G401.6 (cell line): ENCODE measurements around the gene RNF214.
"Not testable (repeated sequence)": the region's sequence is repeated elsewhere in the genome, so short reads cannot be mapped to it uniquely, and the experiment has no call there.

Experiments used
- FAIRE-seq: peaks from 2 replicates; lab custom pipeline; 2012; peaks lifted over from hg19 to GRCh38; lab: Jason Lieb, UNC

Gene RNF214

GRCh38 chr11:117318738-117319137 is 86.3 kb downstream of the RNF214 start:
- FAIRE-seq = no peak

- no peak for FAIRE-seq
Measured at GRCh38 chr11:117319214-117319840, 86.9 kb downstream of the RNF214 start.

- not testable (repeated sequence) for FAIRE-seq
Measured at GRCh38 chr11:117327255-117327566, 94.7 kb downstream of the RNF214 start.

- FAIRE-seq = peak; percentile 96
Measured at GRCh38 chr11:117327567-117328374, 95.3 kb downstream of the RNF214 start, which contains the start of gene CEP164. Gene CEP164 (plus strand): TSS chr11:117327854. CDS start chr11:117338587, 10,733 bp downstream.

- FAIRE-seq = no peak
Measured at GRCh38 chr11:117328375-117329010, 96.0 kb downstream of the RNF214 start.

- no peak for FAIRE-seq
Measured at GRCh38 chr11:117332843-117333242, 100.4 kb downstream of the RNF214 start.

- no peak for FAIRE-seq
Measured at GRCh38 chr11:117333917-117334316, 101.4 kb downstream of the RNF214 start.

GRCh38 chr11:117334896-117335295 is 102.4 kb downstream of the RNF214 start:
- FAIRE-seq = no peak

- FAIRE-seq = no peak
Measured at GRCh38 chr11:117335399-117335798, 102.9 kb downstream of the RNF214 start.
